ENCODE data around the gene RELN. TPM values are rescaled to one million over a fixed set of nuclear protein-coding genes. Genes with fewer than 3 reads are reported as not detected.

Gene RELN
- total RNA-seq, 1 experiment from 2014 or later = 0.02 TPM

- H3K27ac Mint-ChIP-seq = no peak overlapping the region
- no peak overlapping the region for H3K4me3 Mint-ChIP-seq
- no peaks in the 10 kb centered on the region for H3K27me3 Mint-ChIP-seq (ENCODE audit: low read depth)
Observed at GRCh38 chr7:103937680-103938079, 51.8 kb downstream of the RELN start.

More at GRCh38 chr7:103937680-103938079, 51.8 kb downstream of the RELN start:
- Histone ChIP-seq H3K56ac (ENCODE audit: insufficient read length, low read depth, low read length) (no peak overlapping the region), H4K91ac (ENCODE audit: insufficient read length, low read depth, low read length) (no peak overlapping the region), H3K27me3 (ENCODE audit: insufficient read depth, low read length) (no peaks in the 10 kb centered on the region), H4K8ac (replicated peaks; ENCODE audit: insufficient read length, low read depth, low read length) (no peak overlapping the region), H3K9me3 (ENCODE audit: control insufficient read depth, low read depth, low read length) (no peaks in the 10 kb centered on the region), H3K79me2 (ENCODE audit: insufficient read depth, low read length) (no peaks in the 10 kb centered on the region), H3K27ac (ENCODE audit: insufficient read length, low read depth, low read length) (no peak overlapping the region), H4K20me1 (ENCODE audit: control insufficient read depth, insufficient read depth, insufficient read length) (no peaks in the 10 kb centered on the region), H3K4me2 (ENCODE audit: insufficient read depth, insufficient read length, low read length) (no peak overlapping the region), H2BK12ac (ENCODE audit: insufficient read length, low read depth, low read length) (no peak overlapping the region), H2AK5ac (ENCODE audit: insufficient read length, low read length) (no peak overlapping the region), H3K4me1 (ENCODE audit: insufficient read depth, low read length) (no peaks in the 10 kb centered on the region), H3K9ac (ENCODE audit: extremely low read depth, insufficient read length, low read length) (no peak overlapping the region), H4K5ac (ENCODE audit: insufficient read length, low read depth, low read length) (no peak overlapping the region), H3K4ac (ENCODE audit: low read depth, low read length) (no peak overlapping the region), H3K14ac (ENCODE audit: insufficient read depth, low read length) (no peak overlapping the region), H2BK20ac (ENCODE audit: low read depth, low read length, poor library complexity, severe bottlenecking) (no peak overlapping the region), H3K23me2 (ENCODE audit: insufficient read length, low read depth, low read length, poor library complexity, severe bottlenecking) (no peaks in the 10 kb centered on the region), H3K18ac (ENCODE audit: insufficient read length, low read depth, low read length) (no peak overlapping the region), H2AFZ (ENCODE audit: low read length) (no peak overlapping the region), H2BK5ac (ENCODE audit: insufficient read length, low read length) (no peak overlapping the region), H3K79me1 (ENCODE audit: insufficient read depth, low read depth, low read length, poor library complexity, severe bottlenecking) (no peaks in the 10 kb centered on the region), H2BK120ac (ENCODE audit: low read depth, low read length, poor library complexity, severe bottlenecking) (no peak overlapping the region), H3K23ac (ENCODE audit: insufficient read length, low read depth, low read length) (no peak overlapping the region), H2BK15ac (ENCODE audit: low read depth, low read length) (no peak overlapping the region), H3T11ph (ENCODE audit: low read length) (no peak overlapping the region)
- TF ChIP-seq, protein P1, sequence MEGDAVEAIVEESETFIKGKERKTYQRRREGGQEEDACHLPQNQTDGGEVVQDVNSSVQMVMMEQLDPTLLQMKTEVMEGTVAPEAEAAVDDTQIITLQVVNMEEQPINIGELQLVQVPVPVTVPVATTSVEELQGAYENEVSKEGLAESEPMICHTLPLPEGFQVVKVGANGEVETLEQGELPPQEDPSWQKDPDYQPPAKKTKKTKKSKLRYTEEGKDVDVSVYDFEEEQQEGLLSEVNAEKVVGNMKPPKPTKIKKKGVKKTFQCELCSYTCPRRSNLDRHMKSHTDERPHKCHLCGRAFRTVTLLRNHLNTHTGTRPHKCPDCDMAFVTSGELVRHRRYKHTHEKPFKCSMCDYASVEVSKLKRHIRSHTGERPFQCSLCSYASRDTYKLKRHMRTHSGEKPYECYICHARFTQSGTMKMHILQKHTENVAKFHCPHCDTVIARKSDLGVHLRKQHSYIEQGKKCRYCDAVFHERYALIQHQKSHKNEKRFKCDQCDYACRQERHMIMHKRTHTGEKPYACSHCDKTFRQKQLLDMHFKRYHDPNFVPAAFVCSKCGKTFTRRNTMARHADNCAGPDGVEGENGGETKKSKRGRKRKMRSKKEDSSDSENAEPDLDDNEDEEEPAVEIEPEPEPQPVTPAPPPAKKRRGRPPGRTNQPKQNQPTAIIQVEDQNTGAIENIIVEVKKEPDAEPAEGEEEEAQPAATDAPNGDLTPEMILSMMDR (conservative IDR thresholded peaks at IDR 0.05) = no peak
- no CpG with 5 or more reads among the region's 3 CpGs for WGBS (ENCODE audit: extremely low coverage, insufficient read length, low lambda C conversion rate)
- H3K9me3 Mint-ChIP-seq = no peaks in the 10 kb centered on the region
- H3K4me1 Mint-ChIP-seq = peaks cover 0 to 12% of the 10 kb centered on the region in 2 experiments; a peak in 3 of 4 replicates
- no peaks in the 10 kb centered on the region for H3K36me3 Mint-ChIP-seq (ENCODE audit: insufficient read depth in 1 of 3, low read depth in 3 of 3)
- no peak for DNase-seq

Measured in H9 (cell line).